Measurements from ENCODE around the gene ACAP1.

ACAP1 gene

DNA sequence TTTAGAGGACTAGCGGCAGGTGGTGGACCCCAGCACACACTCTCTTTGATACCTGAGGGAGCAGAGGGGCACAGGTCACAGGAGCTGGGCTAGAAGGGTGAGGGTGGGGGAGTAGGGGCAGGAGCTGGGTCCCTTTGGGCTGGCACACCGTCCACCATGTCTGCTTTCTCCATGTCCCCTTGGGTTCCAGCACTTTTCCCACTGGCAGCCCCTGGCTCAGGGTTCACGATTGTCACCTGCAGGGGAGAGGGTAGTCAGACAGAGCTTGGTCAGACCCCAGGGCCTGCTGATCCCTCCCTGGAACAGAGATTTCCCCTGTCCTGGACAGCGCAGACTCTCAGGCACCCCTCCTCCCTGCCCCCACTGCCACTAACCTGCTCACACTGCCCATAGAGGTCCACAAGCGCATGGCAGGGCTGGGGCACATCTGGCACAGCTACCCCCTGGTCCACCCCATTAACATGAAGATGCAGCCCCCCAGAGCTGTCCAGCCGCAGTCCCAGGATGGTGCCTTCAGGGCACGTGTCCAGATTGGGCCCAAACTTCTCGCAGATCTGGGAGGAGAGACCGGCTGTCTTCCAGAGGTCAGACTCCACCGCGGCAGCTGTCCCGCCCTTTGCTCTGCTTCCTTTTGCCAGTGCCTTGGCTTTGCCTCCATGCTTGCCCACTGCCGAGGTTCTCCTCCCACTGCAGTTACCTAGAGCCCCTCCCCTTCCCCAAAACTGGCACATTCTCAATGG is 18.0 kb upstream of the ACAP1 start:
- TF ChIP-seq, protein P1, sequence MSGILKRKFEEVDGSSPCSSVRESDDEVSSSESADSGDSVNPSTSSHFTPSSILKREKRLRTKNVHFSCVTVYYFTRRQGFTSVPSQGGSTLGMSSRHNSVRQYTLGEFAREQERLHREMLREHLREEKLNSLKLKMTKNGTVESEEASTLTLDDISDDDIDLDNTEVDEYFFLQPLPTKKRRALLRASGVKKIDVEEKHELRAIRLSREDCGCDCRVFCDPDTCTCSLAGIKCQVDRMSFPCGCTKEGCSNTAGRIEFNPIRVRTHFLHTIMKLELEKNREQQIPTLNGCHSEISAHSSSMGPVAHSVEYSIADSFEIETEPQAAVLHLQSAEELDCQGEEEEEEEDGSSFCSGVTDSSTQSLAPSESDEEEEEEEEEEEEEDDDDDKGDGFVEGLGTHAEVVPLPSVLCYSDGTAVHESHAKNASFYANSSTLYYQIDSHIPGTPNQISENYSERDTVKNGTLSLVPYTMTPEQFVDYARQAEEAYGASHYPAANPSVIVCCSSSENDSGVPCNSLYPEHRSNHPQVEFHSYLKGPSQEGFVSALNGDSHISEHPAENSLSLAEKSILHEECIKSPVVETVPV (CRISPR knock-in tag; IDR thresholded peaks at IDR 0.05): no peak
- TF ChIP-seq, protein P2, sequence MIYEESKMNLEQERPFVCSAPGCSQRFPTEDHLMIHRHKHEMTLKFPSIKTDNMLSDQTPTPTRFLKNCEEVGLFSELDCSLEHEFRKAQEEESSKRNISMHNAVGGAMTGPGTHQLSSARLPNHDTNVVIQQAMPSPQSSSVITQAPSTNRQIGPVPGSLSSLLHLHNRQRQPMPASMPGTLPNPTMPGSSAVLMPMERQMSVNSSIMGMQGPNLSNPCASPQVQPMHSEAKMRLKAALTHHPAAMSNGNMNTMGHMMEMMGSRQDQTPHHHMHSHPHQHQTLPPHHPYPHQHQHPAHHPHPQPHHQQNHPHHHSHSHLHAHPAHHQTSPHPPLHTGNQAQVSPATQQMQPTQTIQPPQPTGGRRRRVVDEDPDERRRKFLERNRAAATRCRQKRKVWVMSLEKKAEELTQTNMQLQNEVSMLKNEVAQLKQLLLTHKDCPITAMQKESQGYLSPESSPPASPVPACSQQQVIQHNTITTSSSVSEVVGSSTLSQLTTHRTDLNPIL (CRISPR knock-in tag; IDR thresholded peaks at IDR 0.05; ENCODE audit: low read depth): no peak
- no peak for TF ChIP-seq PPARA (CRISPR knock-in tag; IDR thresholded peaks at IDR 0.05; ENCODE audit: borderline replicate concordance)
- TF ChIP-seq, protein P3, sequence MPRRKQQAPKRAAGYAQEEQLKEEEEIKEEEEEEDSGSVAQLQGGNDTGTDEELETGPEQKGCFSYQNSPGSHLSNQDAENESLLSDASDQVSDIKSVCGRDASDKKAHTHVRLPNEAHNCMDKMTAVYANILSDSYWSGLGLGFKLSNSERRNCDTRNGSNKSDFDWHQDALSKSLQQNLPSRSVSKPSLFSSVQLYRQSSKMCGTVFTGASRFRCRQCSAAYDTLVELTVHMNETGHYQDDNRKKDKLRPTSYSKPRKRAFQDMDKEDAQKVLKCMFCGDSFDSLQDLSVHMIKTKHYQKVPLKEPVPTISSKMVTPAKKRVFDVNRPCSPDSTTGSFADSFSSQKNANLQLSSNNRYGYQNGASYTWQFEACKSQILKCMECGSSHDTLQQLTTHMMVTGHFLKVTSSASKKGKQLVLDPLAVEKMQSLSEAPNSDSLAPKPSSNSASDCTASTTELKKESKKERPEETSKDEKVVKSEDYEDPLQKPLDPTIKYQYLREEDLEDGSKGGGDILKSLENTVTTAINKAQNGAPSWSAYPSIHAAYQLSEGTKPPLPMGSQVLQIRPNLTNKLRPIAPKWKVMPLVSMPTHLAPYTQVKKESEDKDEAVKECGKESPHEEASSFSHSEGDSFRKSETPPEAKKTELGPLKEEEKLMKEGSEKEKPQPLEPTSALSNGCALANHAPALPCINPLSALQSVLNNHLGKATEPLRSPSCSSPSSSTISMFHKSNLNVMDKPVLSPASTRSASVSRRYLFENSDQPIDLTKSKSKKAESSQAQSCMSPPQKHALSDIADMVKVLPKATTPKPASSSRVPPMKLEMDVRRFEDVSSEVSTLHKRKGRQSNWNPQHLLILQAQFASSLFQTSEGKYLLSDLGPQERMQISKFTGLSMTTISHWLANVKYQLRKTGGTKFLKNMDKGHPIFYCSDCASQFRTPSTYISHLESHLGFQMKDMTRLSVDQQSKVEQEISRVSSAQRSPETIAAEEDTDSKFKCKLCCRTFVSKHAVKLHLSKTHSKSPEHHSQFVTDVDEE (CRISPR knock-in tag; IDR thresholded peaks at IDR 0.05): no peak
- no peak for TF ChIP-seq ZNF70 (CRISPR knock-in tag; IDR thresholded peaks at IDR 0.05)
- TF ChIP-seq, protein P4, sequence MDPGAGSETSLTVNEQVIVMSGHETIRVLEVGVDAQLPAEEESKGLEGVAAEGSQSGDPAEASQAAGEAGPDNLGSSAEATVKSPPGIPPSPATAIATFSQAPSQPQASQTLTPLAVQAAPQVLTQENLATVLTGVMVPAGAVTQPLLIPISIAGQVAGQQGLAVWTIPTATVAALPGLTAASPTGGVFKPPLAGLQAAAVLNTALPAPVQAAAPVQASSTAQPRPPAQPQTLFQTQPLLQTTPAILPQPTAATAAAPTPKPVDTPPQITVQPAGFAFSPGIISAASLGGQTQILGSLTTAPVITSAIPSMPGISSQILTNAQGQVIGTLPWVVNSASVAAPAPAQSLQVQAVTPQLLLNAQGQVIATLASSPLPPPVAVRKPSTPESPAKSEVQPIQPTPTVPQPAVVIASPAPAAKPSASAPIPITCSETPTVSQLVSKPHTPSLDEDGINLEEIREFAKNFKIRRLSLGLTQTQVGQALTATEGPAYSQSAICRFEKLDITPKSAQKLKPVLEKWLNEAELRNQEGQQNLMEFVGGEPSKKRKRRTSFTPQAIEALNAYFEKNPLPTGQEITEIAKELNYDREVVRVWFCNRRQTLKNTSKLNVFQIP (CRISPR knock-in tag; IDR thresholded peaks at IDR 0.05; ENCODE audit: borderline replicate concordance, low read depth): no peak
- no peak for TF ChIP-seq OSR1 (CRISPR knock-in tag; IDR thresholded peaks at IDR 0.05)
- ATAC-seq: no peak

DNA sequence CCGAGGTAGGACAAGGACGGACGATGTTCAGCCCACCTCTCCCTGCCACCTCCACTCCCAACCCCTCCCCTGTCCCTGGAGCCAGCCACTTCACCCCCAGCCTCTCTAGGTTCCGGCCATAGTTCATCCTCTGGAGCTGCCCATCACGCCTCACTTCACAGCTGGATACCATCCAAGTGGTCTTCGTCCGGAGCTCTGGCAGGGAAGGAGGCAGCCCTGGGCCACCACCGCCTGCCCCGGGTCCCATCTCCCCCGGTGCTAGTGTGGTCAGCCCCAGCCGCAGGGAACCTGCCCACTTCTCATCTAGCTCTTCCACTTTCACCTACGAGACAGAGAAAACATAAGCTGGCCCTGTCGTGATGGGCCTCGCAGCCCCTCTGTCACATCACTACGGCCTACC is 14.9 kb upstream of the ACAP1 start:
- no peak for ATAC-seq
- TF ChIP-seq ZC3H10 (CRISPR knock-in tag; IDR thresholded peaks at IDR 0.05): no peak
- TF ChIP-seq, protein P4 (CRISPR knock-in tag; IDR thresholded peaks at IDR 0.05; ENCODE audit: borderline replicate concordance, low read depth): no peak
- TF ChIP-seq GLIS3 (CRISPR knock-in tag; IDR thresholded peaks at IDR 0.05): no peak
- no peak for TF ChIP-seq ZNF8 (CRISPR knock-in tag; IDR thresholded peaks at IDR 0.05)
- no peak for TF ChIP-seq TCF4 (CRISPR knock-in tag; IDR thresholded peaks at IDR 0.05; ENCODE audit: borderline replicate concordance)
- no peak for TF ChIP-seq ESRRG (CRISPR knock-in tag; IDR thresholded peaks at IDR 0.05)
- no peak for TF ChIP-seq ZNF565 (CRISPR knock-in tag; conservative IDR thresholded peaks at IDR 0.05; ENCODE audit: low read depth)
- TF ChIP-seq OSR1 (CRISPR knock-in tag; IDR thresholded peaks at IDR 0.05): no peak
- TF ChIP-seq, protein P1 (CRISPR knock-in tag; IDR thresholded peaks at IDR 0.05): no peak

DNA sequence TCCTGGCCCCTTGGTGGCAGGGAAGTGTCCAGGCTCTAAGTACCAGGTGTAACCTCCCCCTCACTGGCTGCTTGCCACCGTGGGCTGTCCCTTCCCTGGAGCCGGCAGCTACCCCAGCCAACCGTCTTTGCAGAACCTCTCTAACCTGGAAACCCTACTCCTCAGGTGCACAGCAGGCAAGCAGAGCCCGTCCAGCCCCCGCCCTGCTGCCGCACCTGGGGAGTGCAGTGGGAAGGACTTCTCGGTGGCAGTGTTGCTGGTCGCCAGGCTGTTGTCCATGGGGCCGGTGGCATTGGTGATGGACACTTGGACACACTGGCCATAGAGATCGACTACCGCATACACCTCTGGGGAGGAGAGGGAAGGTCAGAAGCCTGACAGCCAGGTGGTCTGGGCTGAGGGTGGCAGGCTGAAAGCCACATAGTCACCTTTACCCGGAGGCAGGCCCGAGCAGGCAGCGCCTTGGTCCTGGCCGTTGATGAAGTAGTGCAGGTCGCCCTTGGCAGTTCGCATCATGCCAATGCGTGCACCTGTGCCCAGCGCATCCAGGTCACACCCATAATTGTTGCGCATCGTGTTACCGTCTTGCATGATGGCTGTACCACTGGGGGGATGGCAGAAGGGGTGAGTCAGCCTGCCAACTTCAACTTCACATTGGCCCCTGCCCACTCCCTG is 13.7 kb upstream of the ACAP1 start:
- no peak for TF ChIP-seq PPARA (CRISPR knock-in tag; IDR thresholded peaks at IDR 0.05; ENCODE audit: borderline replicate concordance)
- no peak for TF ChIP-seq TCF4 (CRISPR knock-in tag; IDR thresholded peaks at IDR 0.05; ENCODE audit: borderline replicate concordance)
- TF ChIP-seq SNAI2 (CRISPR knock-in tag; IDR thresholded peaks at IDR 0.05): no peak
- no peak for TF ChIP-seq TOX (CRISPR knock-in tag; IDR thresholded peaks at IDR 0.05; ENCODE audit: borderline replicate concordance)
- TF ChIP-seq OSR1 (CRISPR knock-in tag; IDR thresholded peaks at IDR 0.05): no peak
- TF ChIP-seq BACH2 (CRISPR knock-in tag; IDR thresholded peaks at IDR 0.05; ENCODE audit: borderline replicate concordance): no peak
- TF ChIP-seq ESRRG (CRISPR knock-in tag; IDR thresholded peaks at IDR 0.05): no peak
- TF ChIP-seq, protein P3 (CRISPR knock-in tag; IDR thresholded peaks at IDR 0.05): no peak
- TF ChIP-seq ZFP30 (CRISPR knock-in tag; IDR thresholded peaks at IDR 0.05): no peak
- no peak for TF ChIP-seq ARNTL (CRISPR knock-in tag; IDR thresholded peaks at IDR 0.05; ENCODE audit: borderline replicate concordance, low read depth)
- TF ChIP-seq ZNF565 (CRISPR knock-in tag; conservative IDR thresholded peaks at IDR 0.05; ENCODE audit: low read depth): no peak
- ATAC-seq: no peak

All from SK-N-SH treated with all-trans-retinoic acid at 6 μM for 48 hours (cell line).